NB4 (cell line): ENCODE data around the gene TSSK2.

Experiments
- DNase-seq: peaks from one replicate; pipeline ENCODE4 v3.0.0; 2010; ENCODE audit warnings: low read depth
- H3K4me3 ChIP-seq: one replicate; pipeline ENCODE4 v1.5.1; 2011; ENCODE audit warnings: mild to moderate bottlenecking, low read depth, low read length, moderate library complexity
- CTCF ChIP-seq: IDR thresholded peaks from one replicate; pipeline ENCODE4 v1.5.1; 2012; ENCODE audit warnings: low read depth, low read length
- MAX ChIP-seq: IDR thresholded peaks from 2 replicates; pipeline ENCODE4 v1.6.1; 2011; ENCODE audit warnings: low read depth, low read length
- MYC ChIP-seq: IDR thresholded peaks from 2 replicates; pipeline ENCODE4 v1.6.1; 2011; ENCODE audit warnings: low read depth, low read length
- POLR2A ChIP-seq: IDR thresholded peaks from 2 replicates; pipeline ENCODE4 v1.6.1; 2011; ENCODE audit warnings: mild to moderate bottlenecking; ENCODE audit not compliant: insufficient read length; ENCODE audit errors: extremely low read depth

Gene TSSK2

GRCh38 chr22:19125474-19126308 lies 5.4 kb upstream of the TSSK2 start:
- H3K4me3 ChIP-seq, result no peak overlapping the region
- TF ChIP-seq MYC (no peak), MAX (no peak), POLR2A (no peak), CTCF (no peak)
- DNase-seq, result no peak

- no peak for TF ChIP-seq CTCF
- TF ChIP-seq POLR2A, result no peak
- no peak for TF ChIP-seq MAX
- no peak for TF ChIP-seq MYC
- no peak overlapping the region for H3K4me3 ChIP-seq
- no peak for DNase-seq
These were observed 4.5 kb upstream of the TSSK2 start for GRCh38 chr22:19126309-19127273.

- TF ChIP-seq MYC, result no peak
- TF ChIP-seq POLR2A, result no peak
- no peak for TF ChIP-seq MAX
- no peak overlapping the region for H3K4me3 ChIP-seq
- no peak for DNase-seq
These were observed 3.6 kb upstream of the TSSK2 start for GRCh38 chr22:19127329-19128008.

GRCh38 chr22:19128009-19128401 lies 3.1 kb upstream of the TSSK2 start:
- DNase-seq, result no peak
- no peak for TF ChIP-seq MAX
- no peak overlapping the region for H3K4me3 ChIP-seq

- no peak overlapping the region for H3K4me3 ChIP-seq
- TF ChIP-seq POLR2A, result no peak
- no peak for TF ChIP-seq MAX
- no peak for TF ChIP-seq CTCF
- TF ChIP-seq MYC, result no peak
- no peak for DNase-seq
These were observed 2.0 kb upstream of the TSSK2 start for GRCh38 chr22:19128946-19129727.

GRCh38 chr22:19129871-19130270 lies 1.2 kb upstream of the TSSK2 start:
- TF ChIP-seq POLR2A (no peak), MYC (no peak), CTCF (no peak), MAX (no peak)
- no peak overlapping the region for H3K4me3 ChIP-seq
- no peak for DNase-seq
